ENCODE results near the gene CADM2. TPM values are rescaled to one million over a fixed set of nuclear protein-coding genes. Genes with fewer than 3 reads are reported as not detected.

Gene CADM2
- total RNA-seq, 1 donor: not detected

DNA sequence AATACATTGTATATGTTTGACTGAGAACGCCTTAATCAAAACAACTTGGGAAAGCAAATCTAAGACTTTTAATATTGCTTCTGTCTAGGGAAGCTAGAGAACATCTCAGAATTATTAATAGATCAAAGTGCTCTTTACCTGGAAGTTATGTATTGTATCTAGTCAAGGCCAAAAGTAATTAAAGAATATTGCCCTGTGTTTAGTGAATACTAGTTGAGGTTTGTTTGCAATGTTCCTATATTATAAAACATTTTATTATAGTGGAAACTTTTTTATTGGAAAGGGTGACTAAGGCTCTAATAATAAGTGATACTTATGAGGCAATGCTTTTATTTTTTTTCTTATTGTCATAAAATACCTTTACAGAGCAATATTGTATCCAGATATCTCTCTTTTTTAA is 118.2 kb downstream of the CADM2 start:
- Histone ChIP-seq H3K4me3 (ENCODE audit: insufficient read depth, low read length) (no peak overlapping the region), H3K27ac (ENCODE audit: low read depth, low read length) (no peak overlapping the region), H3K4me1 (ENCODE audit: insufficient read depth, low read length) (no peaks in the 10 kb centered on the region), H3K36me3 (ENCODE audit: insufficient read depth, low read length) (no peaks in the 10 kb centered on the region), H3K4me2 (ENCODE audit: insufficient read depth, low read length) (no peak overlapping the region), H3K27me3 (ENCODE audit: insufficient read depth, low read length) (no peaks in the 10 kb centered on the region), H2AFZ (ENCODE audit: low read length) (no peak overlapping the region), H4K20me1 (ENCODE audit: insufficient read depth, low read length) (no peaks in the 10 kb centered on the region), H3K9me3 (ENCODE audit: low read depth, low read length) (no peaks in the 10 kb centered on the region), H3K79me2 (ENCODE audit: insufficient read depth, low read length) (no peaks in the 10 kb centered on the region)
- TF ChIP-seq, protein P1, sequence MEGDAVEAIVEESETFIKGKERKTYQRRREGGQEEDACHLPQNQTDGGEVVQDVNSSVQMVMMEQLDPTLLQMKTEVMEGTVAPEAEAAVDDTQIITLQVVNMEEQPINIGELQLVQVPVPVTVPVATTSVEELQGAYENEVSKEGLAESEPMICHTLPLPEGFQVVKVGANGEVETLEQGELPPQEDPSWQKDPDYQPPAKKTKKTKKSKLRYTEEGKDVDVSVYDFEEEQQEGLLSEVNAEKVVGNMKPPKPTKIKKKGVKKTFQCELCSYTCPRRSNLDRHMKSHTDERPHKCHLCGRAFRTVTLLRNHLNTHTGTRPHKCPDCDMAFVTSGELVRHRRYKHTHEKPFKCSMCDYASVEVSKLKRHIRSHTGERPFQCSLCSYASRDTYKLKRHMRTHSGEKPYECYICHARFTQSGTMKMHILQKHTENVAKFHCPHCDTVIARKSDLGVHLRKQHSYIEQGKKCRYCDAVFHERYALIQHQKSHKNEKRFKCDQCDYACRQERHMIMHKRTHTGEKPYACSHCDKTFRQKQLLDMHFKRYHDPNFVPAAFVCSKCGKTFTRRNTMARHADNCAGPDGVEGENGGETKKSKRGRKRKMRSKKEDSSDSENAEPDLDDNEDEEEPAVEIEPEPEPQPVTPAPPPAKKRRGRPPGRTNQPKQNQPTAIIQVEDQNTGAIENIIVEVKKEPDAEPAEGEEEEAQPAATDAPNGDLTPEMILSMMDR (IDR thresholded peaks at IDR 0.05; ENCODE audit: extremely low read depth, low read depth, low read length): no peak
- DNase-seq (ENCODE audit: insufficient read length, low spot score, missing footprints): no peak

DNA sequence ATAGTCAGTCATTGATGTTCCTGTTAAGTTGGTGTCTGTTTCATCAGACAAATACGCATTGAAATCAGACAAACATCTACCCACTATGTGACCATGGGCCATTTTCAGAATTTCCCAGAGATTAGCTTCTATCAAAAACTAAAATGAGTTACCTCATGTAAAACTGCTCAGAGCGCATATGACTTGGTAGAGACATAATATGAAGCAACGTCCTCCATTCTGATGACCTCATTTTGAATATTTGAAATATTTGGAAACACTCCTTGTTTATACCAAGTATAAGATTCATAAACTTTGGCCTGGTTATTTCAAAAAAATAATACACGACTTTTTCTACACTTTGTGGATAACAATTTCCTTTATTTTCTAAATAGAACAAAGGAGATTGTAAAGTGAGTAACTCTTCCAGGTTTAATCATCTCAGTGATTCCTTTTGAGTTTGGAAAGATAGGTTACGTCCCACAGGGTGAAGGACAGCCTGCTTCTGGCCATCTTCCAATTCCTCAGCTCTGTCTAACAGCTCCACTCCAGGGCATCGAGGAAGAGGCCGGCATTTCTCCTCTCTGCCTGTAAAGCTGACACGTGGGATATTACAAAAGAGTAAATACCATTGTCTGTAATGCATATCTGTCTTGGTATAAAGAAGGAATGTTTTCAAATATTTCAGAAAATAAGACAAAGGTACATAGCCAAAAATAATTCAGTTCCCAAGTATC is 122.6 kb downstream of the CADM2 start:
- no peak for DNase-seq (ENCODE audit: insufficient read length, low spot score, missing footprints)
- H3K27me3 ChIP-seq (ENCODE audit: insufficient read depth, low read length): no peaks in the 10 kb centered on the region
- H3K4me3 ChIP-seq (ENCODE audit: insufficient read depth, low read length): no peak overlapping the region
- H4K20me1 ChIP-seq (ENCODE audit: insufficient read depth, low read length): no peaks in the 10 kb centered on the region
- H3K9me3 ChIP-seq (ENCODE audit: low read depth, low read length): no peaks in the 10 kb centered on the region
- no peaks in the 10 kb centered on the region for H3K4me1 ChIP-seq (ENCODE audit: insufficient read depth, low read length)
- no peak overlapping the region for H3K4me2 ChIP-seq (ENCODE audit: insufficient read depth, low read length)
- no peak overlapping the region for H2AFZ ChIP-seq (ENCODE audit: low read length)
- TF ChIP-seq, protein P1 (IDR thresholded peaks at IDR 0.05; ENCODE audit: extremely low read depth, low read depth, low read length): no peak
- H3K27ac ChIP-seq (ENCODE audit: low read depth, low read length): no peak overlapping the region
- no peaks in the 10 kb centered on the region for H3K36me3 ChIP-seq (ENCODE audit: insufficient read depth, low read length)
- H3K79me2 ChIP-seq (ENCODE audit: insufficient read depth, low read length): no peaks in the 10 kb centered on the region

DNA sequence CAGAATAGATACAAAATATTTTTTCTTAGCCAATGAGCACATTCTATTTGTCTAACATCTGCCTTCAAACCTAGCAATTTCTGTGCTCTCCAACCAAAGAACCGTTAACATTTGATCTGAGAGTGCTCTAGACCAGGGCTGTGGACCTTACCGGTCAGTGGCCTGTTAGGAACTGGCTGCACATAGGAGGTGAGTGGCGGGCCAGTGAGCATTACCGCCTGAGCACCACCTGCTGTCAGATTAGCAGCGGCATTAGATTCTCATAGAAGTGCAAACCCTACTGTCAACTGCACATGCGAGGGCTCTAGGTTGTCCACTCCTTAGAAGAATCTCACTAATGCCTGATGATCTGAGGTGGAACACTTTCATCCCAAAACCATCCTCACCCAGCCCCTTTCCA is 131.7 kb downstream of the CADM2 start:
- H2AFZ ChIP-seq (ENCODE audit: low read length): no peak overlapping the region
- no peak overlapping the region for H3K4me2 ChIP-seq (ENCODE audit: insufficient read depth, low read length)
- H3K4me1 ChIP-seq (ENCODE audit: insufficient read depth, low read length): no peaks in the 10 kb centered on the region
- no peak overlapping the region for H3K27ac ChIP-seq (ENCODE audit: low read depth, low read length)
- no peaks in the 10 kb centered on the region for H3K9me3 ChIP-seq (ENCODE audit: low read depth, low read length)
- H3K27me3 ChIP-seq (ENCODE audit: insufficient read depth, low read length): no peaks in the 10 kb centered on the region
- TF ChIP-seq, protein P1 (IDR thresholded peaks at IDR 0.05; ENCODE audit: extremely low read depth, low read depth, low read length): no peak
- DNase-seq (ENCODE audit: insufficient read length, low spot score, missing footprints): no peak
- no peaks in the 10 kb centered on the region for H3K79me2 ChIP-seq (ENCODE audit: insufficient read depth, low read length)
- H4K20me1 ChIP-seq (ENCODE audit: insufficient read depth, low read length): no peaks in the 10 kb centered on the region
- no peaks in the 10 kb centered on the region for H3K36me3 ChIP-seq (ENCODE audit: insufficient read depth, low read length)
- H3K4me3 ChIP-seq (ENCODE audit: insufficient read depth, low read length): no peak overlapping the region

DNA sequence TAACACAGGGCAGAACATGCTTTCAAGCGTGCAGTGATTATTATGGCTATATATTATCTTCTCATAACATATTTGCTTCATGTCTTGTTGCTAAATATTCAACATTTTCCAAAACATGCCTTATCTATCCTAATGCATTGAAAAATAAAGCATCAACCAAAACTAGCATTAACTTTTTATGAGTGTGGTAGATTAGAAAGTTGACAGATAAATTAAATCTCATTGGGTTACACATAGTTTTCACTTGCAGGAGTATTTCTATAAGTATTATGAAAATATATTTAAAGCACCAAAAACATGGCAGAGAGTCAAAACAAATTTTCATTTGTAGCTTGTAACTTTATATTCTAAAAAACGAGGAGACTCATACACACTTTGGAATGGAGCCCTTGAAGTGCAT is 141.5 kb downstream of the CADM2 start:
- peaks cover 5% of the 10 kb centered on the region for H3K9me3 ChIP-seq (ENCODE audit: low read depth, low read length)
- no peak overlapping the region for H3K27ac ChIP-seq (ENCODE audit: low read depth, low read length)
- TF ChIP-seq, protein P1 (IDR thresholded peaks at IDR 0.05; ENCODE audit: extremely low read depth, low read depth, low read length): no peak
- no peaks in the 10 kb centered on the region for H3K79me2 ChIP-seq (ENCODE audit: insufficient read depth, low read length)
- H3K4me1 ChIP-seq (ENCODE audit: insufficient read depth, low read length): no peaks in the 10 kb centered on the region
- no peaks in the 10 kb centered on the region for H4K20me1 ChIP-seq (ENCODE audit: insufficient read depth, low read length)
- no peak overlapping the region for H3K4me3 ChIP-seq (ENCODE audit: insufficient read depth, low read length)
- DNase-seq (ENCODE audit: insufficient read length, low spot score, missing footprints): no peak
- no peaks in the 10 kb centered on the region for H3K36me3 ChIP-seq (ENCODE audit: insufficient read depth, low read length)
- H3K4me2 ChIP-seq (ENCODE audit: insufficient read depth, low read length): no peak overlapping the region
- H3K27me3 ChIP-seq (ENCODE audit: insufficient read depth, low read length): no peaks in the 10 kb centered on the region
- H2AFZ ChIP-seq (ENCODE audit: low read length): no peak overlapping the region

Measured in osteoblast (primary cell).